ENCODE measurements around the gene PRR12.
A peak's percentile ranks its signal among the peaks of the same experiment; 100 is the strongest.

The PRR12 gene

DNA sequence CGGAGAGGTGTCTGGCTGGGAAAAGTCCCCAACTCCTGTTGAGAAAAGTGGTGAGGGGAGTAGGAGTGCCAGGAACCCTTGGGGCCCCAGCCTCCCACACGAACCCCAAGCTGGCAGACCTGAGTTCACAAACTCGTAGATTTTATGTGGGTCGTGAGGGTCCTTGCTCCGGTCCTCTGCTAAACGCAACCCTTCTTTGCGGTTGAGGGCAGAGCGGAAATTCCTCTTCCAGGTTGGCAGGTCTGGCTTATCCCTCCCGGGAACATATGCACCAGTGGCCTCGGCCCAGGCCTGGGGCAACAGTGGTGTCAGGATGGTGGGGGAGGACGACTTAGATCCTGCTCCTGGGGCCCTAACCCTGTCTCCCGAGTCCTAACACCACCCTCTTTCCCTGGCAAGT, 72.2 kb downstream of the PRR12 start:
- Mint-ChIP-seq H3K9me3 (no peaks in the 10 kb centered on the region), H3K4me1 (peaks cover 29% of the 10 kb centered on the region), H3K4me3 (peak overlapping the region; percentile 64 to 98 (median 72)), H3K27ac (no peak overlapping the region), H3K27me3 (ENCODE audit: low read depth) (no peaks in the 10 kb centered on the region), H3K36me3 (ENCODE audit: low read depth) (peaks cover 32% of the 10 kb centered on the region)
- TF ChIP-seq, protein P1, sequence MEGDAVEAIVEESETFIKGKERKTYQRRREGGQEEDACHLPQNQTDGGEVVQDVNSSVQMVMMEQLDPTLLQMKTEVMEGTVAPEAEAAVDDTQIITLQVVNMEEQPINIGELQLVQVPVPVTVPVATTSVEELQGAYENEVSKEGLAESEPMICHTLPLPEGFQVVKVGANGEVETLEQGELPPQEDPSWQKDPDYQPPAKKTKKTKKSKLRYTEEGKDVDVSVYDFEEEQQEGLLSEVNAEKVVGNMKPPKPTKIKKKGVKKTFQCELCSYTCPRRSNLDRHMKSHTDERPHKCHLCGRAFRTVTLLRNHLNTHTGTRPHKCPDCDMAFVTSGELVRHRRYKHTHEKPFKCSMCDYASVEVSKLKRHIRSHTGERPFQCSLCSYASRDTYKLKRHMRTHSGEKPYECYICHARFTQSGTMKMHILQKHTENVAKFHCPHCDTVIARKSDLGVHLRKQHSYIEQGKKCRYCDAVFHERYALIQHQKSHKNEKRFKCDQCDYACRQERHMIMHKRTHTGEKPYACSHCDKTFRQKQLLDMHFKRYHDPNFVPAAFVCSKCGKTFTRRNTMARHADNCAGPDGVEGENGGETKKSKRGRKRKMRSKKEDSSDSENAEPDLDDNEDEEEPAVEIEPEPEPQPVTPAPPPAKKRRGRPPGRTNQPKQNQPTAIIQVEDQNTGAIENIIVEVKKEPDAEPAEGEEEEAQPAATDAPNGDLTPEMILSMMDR (IDR thresholded peaks at IDR 0.05; ENCODE audit: unreplicated experiment in 3 of 3), result no peak

DNA sequence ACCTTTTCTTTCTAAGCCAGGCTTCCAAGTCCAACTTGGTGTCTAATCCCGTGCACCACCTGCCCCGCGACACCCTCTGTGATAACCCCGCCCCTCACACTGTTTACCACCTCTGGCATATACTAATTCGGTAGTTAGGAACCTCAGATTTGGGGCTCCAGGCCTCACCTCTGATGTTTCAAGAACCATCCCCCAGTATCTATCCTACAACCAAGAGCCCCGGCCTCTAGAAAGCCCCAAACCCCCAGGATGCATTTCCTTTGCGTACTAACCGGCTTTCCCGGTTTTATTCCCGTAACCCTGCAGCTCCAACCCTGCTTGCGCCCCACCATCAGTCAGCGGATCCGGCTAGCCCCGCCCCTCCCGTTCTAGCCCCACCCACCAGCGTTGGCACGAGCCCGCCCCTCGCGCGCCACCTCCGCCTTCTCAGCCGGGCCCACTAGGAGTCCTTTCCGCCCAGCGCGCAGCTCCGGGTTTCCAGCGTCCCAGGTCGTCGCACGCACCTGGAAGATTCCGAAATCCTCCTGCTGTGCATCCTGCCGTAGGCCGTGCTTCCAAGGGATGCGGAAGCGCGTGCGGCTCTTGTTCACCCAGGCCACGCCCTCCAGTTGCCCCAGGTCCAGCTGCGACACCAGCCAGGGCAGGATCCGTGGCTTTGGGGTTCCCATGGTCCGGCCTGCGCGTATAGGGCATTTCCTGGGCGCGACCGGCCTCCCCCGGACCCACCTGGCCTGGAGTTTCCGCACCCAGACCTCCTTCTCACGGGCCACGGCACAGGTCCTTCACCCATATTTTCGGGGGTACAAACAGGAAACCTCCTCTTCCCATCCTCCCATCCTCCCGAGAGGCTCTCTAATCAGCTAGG, 73.4 kb downstream of the PRR12 start:
- Mint-ChIP-seq H3K27me3 (ENCODE audit: low read depth) (no peaks in the 10 kb centered on the region), H3K27ac (peak overlapping the region; percentile 78 to 94 (median 88)), H3K36me3 (ENCODE audit: low read depth) (peaks cover 25% of the 10 kb centered on the region), H3K4me1 (peaks cover 29% of the 10 kb centered on the region), H3K9me3 (no peaks in the 10 kb centered on the region), H3K4me3 (peak overlapping the region; percentile 93 to 98 (median 93))
- TF ChIP-seq, protein P1 (IDR thresholded peaks at IDR 0.05; ENCODE audit: unreplicated experiment in 3 of 3), result peak in 1 of 3 experiments; percentile 19

DNA sequence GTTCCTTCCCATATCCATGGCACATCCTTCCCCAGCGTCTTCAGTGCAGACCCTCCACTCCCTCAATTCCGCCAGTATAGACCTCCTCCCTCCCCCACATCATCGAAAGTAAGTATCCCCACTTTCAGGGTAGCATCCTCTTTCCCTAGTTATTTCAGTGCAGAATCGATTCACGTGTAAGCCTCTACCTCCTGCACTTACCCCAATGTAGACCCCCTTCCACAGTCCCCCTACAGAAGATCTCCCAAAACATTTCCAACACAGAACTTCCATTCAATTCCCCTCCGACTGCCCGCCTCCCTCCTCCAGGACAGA, 74.0 kb downstream of the PRR12 start:
- H3K36me3 Mint-ChIP-seq (ENCODE audit: low read depth), result peaks cover 23% of the 10 kb centered on the region
- no peaks in the 10 kb centered on the region for H3K27me3 Mint-ChIP-seq (ENCODE audit: low read depth)
- H3K27ac Mint-ChIP-seq, result peak overlapping the region; percentile 78 to 94 (median 88)
- H3K9me3 Mint-ChIP-seq, result no peaks in the 10 kb centered on the region
- peaks cover 33% of the 10 kb centered on the region for H3K4me1 Mint-ChIP-seq
- TF ChIP-seq, protein P1 (IDR thresholded peaks at IDR 0.05; ENCODE audit: unreplicated experiment in 3 of 3), result no peak
- H3K4me3 Mint-ChIP-seq, result peak overlapping the region; percentile 93 to 98 (median 93)

DNA sequence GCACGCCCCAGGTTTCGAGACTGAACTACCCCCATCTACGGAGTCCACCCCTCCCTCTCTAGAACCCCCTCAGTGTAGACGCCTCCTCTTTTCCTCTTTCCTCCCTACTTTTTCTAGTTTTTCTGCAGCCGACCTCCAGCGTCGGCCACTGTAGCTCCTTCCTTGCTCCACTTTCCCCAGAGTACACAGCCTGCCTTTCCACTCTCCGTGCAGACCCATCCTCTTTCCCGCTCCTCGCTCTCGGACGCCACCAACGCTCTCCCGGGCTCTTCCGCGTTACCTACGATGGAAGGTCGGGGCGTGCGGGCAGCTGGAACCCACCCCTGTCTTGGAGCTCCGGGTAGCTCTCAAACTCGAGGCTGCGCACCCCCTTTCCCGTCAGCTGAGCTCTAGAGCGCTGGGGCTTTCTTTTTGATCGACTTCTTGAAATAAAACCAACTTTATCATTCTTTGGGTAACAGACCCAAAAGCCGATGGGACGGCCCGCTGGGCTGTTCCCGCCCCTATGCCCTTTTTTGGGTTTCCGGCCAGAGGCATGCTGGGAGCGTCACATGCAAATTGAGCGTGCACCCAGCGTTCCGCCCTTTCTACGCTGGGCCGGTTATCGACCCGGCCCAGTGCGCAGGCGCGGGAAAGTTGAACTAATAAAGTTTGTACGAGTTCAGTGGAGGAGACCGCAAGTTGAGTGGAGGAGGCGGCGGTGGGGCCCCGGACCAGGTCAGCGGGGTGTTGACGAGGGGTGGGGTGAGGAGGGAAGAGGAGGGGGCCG, 74.6 kb downstream of the PRR12 start, which contains the start of the genes BCL2L12 and IRF3:
BCL2L12 (plus strand) TSS at position 583 of the 769 bp plus-strand sequence. CDS start 760 bp downstream, outside the sequence.
IRF3 (minus strand) TSS at position 507 of the 769 bp plus-strand sequence. CDS start 1,019 bp downstream, outside the sequence.
- H3K4me1 Mint-ChIP-seq, result peaks cover 33% of the 10 kb centered on the region
- peak within 1 kb of the TSS; percentile 93 to 98 (median 93) for H3K4me3 Mint-ChIP-seq
- no peaks in the 10 kb centered on the region for H3K9me3 Mint-ChIP-seq
- TF ChIP-seq, protein P1 (IDR thresholded peaks at IDR 0.05; ENCODE audit: unreplicated experiment in 3 of 3), result no peak
- H3K27ac Mint-ChIP-seq, result peak within 1 kb of the TSS; percentile 78 to 94 (median 88)
- no peaks in the 10 kb centered on the region for H3K27me3 Mint-ChIP-seq (ENCODE audit: low read depth)
- peaks cover 18% of the 10 kb centered on the region for H3K36me3 Mint-ChIP-seq (ENCODE audit: low read depth)

DNA sequence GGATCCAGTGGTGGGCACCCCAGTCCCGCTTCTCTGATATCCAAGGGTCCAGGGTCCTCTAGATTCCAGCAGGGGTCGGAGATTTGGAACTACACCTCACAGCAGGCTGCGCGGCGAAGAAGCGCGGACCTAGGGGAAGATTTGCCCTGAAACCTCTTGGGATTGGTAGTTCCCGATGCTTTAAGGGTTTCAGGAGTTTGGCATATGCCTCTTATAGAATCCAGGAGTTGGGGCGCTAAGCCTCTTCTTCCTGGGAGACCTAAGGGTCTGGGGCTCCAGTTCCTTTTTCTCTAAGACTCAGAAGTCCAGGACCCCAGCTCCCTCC, 75.1 kb downstream of the PRR12 start:
- TF ChIP-seq, protein P1 (IDR thresholded peaks at IDR 0.05; ENCODE audit: unreplicated experiment in 3 of 3), result peak in 2 of 3 experiments; percentile 12 to 32
- Mint-ChIP-seq H3K4me3 (peak overlapping the region; percentile 93 to 98 (median 93)), H3K4me1 (peaks cover 33% of the 10 kb centered on the region), H3K36me3 (ENCODE audit: low read depth) (peaks cover 15% of the 10 kb centered on the region), H3K9me3 (no peaks in the 10 kb centered on the region), H3K27ac (peak overlapping the region; percentile 78 to 94 (median 88)), H3K27me3 (ENCODE audit: low read depth) (no peaks in the 10 kb centered on the region)
